22Rv1 (cell line): ENCODE data around the gene ZNF710.

Experiments
- ZFX ChIP-seq: fragments of 450-650 bp; IDR thresholded peaks from 2 replicates; pipeline ENCODE4 v1.6.1; 2017; ENCODE audit warnings: antibody characterized with exemption, borderline replicate concordance
- TF ChIP-seq, protein P1 (sequence below): fragments of 450-650 bp; IDR thresholded peaks from 2 replicates; pipeline ENCODE4 v1.5.1; 2017; ENCODE audit warnings: mild to moderate bottlenecking

DNA sequence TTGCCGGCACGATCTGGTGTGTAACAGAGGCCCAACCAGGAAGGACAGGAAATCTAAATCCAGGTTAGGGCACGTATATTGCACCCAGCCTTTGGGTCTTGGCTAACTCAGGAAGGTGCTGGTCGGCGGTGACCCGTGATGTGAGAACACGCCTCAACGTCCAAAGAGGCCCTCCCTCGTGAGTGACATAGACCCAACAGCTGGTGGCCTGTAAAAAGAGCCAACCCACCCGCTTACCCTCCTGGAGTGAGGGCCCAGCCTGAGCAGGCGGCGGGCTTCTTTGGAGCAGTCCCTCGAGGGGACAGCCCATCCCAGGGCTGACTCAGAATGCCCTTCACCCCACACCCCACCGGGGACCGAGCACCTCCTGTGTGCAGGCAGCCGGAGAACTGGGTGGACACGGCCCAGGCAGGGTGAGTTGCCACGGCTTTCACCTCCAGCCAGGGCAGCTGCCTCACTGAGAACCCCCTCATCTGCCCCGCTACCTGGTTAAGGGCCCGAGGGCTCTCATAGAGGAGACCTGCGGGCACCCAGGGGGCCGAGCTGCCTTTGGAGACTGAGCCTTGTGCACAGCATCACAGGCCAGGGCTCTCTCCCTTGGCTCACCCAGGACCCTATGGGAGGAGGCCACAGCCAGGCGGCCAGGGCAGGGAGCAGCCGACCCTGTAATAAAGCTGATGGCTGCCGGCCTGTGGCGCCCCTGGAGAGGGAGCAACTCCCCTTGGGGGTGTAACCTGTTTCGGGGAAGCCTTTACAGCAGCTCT is 41.8 kb downstream of the ZNF710 start:
- TF ChIP-seq, protein P1, sequence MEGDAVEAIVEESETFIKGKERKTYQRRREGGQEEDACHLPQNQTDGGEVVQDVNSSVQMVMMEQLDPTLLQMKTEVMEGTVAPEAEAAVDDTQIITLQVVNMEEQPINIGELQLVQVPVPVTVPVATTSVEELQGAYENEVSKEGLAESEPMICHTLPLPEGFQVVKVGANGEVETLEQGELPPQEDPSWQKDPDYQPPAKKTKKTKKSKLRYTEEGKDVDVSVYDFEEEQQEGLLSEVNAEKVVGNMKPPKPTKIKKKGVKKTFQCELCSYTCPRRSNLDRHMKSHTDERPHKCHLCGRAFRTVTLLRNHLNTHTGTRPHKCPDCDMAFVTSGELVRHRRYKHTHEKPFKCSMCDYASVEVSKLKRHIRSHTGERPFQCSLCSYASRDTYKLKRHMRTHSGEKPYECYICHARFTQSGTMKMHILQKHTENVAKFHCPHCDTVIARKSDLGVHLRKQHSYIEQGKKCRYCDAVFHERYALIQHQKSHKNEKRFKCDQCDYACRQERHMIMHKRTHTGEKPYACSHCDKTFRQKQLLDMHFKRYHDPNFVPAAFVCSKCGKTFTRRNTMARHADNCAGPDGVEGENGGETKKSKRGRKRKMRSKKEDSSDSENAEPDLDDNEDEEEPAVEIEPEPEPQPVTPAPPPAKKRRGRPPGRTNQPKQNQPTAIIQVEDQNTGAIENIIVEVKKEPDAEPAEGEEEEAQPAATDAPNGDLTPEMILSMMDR = no peak
- no peak for TF ChIP-seq ZFX
